Measurements from ENCODE around the gene SCUBE1. TPM values are rescaled to one million over a fixed set of nuclear protein-coding genes. Genes with fewer than 3 reads are reported as not detected.
A peak's percentile ranks its signal among the peaks of the same experiment; 100 is the strongest.

Gene SCUBE1
- total and polyA plus RNA-seq, 2 of the 4 experiments (the other 2 are of a cell fraction): not detected

DNA sequence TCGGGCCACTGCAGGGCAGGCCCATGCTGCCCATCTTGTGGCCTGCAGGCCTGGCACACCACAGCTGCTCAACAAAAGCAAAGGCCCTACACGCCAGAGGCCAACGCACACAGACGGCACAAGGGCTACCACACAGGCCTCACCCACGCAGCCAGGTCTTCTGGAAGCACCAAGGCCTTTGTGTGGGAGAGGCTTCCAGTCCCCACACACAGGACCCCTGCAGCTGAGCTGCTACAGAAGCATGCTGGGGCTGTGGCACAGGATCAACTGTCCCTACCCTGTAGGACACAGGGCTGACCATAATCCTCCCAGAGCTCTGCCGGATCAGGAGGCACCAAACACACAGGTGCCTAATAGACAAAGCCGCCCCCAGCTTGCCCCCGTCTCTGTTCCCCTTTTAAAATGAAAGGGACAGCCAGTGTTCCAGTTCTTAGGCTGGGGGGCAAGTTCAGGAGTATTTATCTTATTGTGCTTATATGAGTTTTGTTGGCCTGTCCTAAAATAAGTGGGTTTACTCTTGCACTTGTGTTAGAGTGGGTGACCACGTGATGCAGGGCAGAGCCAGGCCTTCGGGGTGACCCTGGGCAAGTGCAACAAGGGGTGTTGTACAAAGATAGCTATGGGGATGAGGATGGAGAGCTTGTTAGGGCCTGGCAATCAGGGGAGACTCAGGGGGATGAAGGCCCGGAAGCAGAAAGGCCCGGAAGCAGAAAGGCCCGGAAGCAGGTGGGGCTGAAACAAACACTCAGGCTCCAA is 161.7 kb downstream of the SCUBE1 start:
- 85% methylated on average over 6 of the region's 13 CpGs; no CpG with 5 or more reads in 1 of the 2 experiments for WGBS, 2 experiments (ENCODE audit: extremely low coverage in 2 of 2, insufficient read length in 1 of 2)
- Histone ChIP-seq H2AFZ (replicated peaks; ENCODE audit: low read length, poor library complexity) (no peak overlapping the region), H4K20me1 (ENCODE audit: insufficient read depth, low read length) (peaks cover 17% of the 10 kb centered on the region), H3K14ac (replicated peaks; ENCODE audit: low read depth, low read length) (no peak overlapping the region), H3K9me3 (ENCODE audit: control insufficient read depth, insufficient read depth, low read length) (no peaks in the 10 kb centered on the region), H4K5ac (ENCODE audit: low read depth, low read length) (no peak overlapping the region), H3K27ac (ENCODE audit: insufficient read depth, low read length) (no peak overlapping the region), H2BK20ac (ENCODE audit: low read depth, low read length) (no peak overlapping the region), H3K4me3 (ENCODE audit: insufficient read depth, low read depth, low read length) (no peak overlapping the region), H2AK9ac (replicated peaks; ENCODE audit: low read depth, low read length, poor library complexity) (peak overlapping the region; percentile 55), H3K79me1 (ENCODE audit: low read depth in 1 of 2, low read length in 2 of 2) (peaks cover 3 to 48% of the 10 kb centered on the region in 2 experiments; a peak in 3 of 4 replicates), H3K4ac (ENCODE audit: low read depth, low read length) (no peak overlapping the region), H3K56ac (ENCODE audit: extremely low read depth, insufficient read depth, low read length) (no peak overlapping the region), H2BK15ac (ENCODE audit: low read depth, low read length) (no peak overlapping the region), H3K18ac (ENCODE audit: low read depth, low read length) (no peak overlapping the region), H2AK5ac (ENCODE audit: low read depth, low read length) (no peak overlapping the region), H3K36me3 (ENCODE audit: control insufficient read depth, insufficient read depth, low read length) (peaks cover 19% of the 10 kb centered on the region; the same call in 1 of the 2 replicates), H3K9ac (ENCODE audit: low read depth, low read length) (no peak overlapping the region), H4K91ac (ENCODE audit: insufficient read depth, low read depth, low read length) (no peak overlapping the region), H3K23ac (ENCODE audit: low read depth, low read length) (no peak overlapping the region), H3K9me1 (ENCODE audit: insufficient read depth, low read length) (peaks cover 18% of the 10 kb centered on the region), H3K27me3 (ENCODE audit: control insufficient read depth, insufficient read depth, low read length) (no peaks in the 10 kb centered on the region), H3K4me2 (ENCODE audit: low read depth, low read length) (no peak overlapping the region), H3K4me1 (ENCODE audit: control insufficient read depth, insufficient read depth, low read length) (peaks cover 5% of the 10 kb centered on the region), H2BK5ac (ENCODE audit: low read depth, low read length, poor library complexity, severe bottlenecking) (no peak overlapping the region), H2BK120ac (ENCODE audit: low read depth, low read length) (no peak overlapping the region), H4K8ac (ENCODE audit: low read depth in 2 of 2, low read length in 2 of 2) (no peak overlapping the region)
- DNase-seq (no peak), ATAC-seq (ENCODE audit: low read depth) (no peak)
- POLR2A ChIA-PET (ENCODE audit: unreplicated experiment): no interaction called here
- dilution Hi-C loops (cut with HindIII; ENCODE audit: low sequenced_read_pairs, unreplicated experiment) (no loop called here), intact Hi-C loops (cut with micrococcal nuclease) (no loop called here), in situ Hi-C loops (cut with MboI; ENCODE audit: low sequenced_read_pairs) (no loop called here)
- BruUV-seq (replicated peaks): no TSS peak
- CTCF ChIA-PET: no interaction called here
- TF ChIP-seq, protein P1, sequence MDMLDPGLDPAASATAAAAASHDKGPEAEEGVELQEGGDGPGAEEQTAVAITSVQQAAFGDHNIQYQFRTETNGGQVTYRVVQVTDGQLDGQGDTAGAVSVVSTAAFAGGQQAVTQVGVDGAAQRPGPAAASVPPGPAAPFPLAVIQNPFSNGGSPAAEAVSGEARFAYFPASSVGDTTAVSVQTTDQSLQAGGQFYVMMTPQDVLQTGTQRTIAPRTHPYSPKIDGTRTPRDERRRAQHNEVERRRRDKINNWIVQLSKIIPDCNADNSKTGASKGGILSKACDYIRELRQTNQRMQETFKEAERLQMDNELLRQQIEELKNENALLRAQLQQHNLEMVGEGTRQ (IDR thresholded peaks at IDR 0.05; ENCODE audit: low read depth, low read length): no peak
- TF ChIP-seq, protein P2, sequence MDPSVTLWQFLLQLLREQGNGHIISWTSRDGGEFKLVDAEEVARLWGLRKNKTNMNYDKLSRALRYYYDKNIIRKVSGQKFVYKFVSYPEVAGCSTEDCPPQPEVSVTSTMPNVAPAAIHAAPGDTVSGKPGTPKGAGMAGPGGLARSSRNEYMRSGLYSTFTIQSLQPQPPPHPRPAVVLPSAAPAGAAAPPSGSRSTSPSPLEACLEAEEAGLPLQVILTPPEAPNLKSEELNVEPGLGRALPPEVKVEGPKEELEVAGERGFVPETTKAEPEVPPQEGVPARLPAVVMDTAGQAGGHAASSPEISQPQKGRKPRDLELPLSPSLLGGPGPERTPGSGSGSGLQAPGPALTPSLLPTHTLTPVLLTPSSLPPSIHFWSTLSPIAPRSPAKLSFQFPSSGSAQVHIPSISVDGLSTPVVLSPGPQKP (IDR thresholded peaks at IDR 0.05; ENCODE audit: borderline replicate concordance, low read depth, low read length): no peak
- TF ChIP-seq MAFK (IDR thresholded peaks at IDR 0.05; ENCODE audit: low read depth, low read length) (no peak), CHD1 (IDR thresholded peaks at IDR 0.05; ENCODE audit: low read depth, low read length) (no peak), RFX5 (IDR thresholded peaks at IDR 0.05; ENCODE audit: low read depth, low read length) (no peak), NFE2L2 (IDR thresholded peaks at IDR 0.05; ENCODE audit: low read depth, low read length) (no peak), POLR2A (IDR thresholded peaks at IDR 0.05; ENCODE audit: low read depth, low read length) (no peak), RCOR1 (IDR thresholded peaks at IDR 0.05; ENCODE audit: insufficient replicate concordance, low read length) (no peak), BHLHE40 (IDR thresholded peaks at IDR 0.05; ENCODE audit: low read depth, low read length) (no peak)
- TF ChIP-seq, protein P3, sequence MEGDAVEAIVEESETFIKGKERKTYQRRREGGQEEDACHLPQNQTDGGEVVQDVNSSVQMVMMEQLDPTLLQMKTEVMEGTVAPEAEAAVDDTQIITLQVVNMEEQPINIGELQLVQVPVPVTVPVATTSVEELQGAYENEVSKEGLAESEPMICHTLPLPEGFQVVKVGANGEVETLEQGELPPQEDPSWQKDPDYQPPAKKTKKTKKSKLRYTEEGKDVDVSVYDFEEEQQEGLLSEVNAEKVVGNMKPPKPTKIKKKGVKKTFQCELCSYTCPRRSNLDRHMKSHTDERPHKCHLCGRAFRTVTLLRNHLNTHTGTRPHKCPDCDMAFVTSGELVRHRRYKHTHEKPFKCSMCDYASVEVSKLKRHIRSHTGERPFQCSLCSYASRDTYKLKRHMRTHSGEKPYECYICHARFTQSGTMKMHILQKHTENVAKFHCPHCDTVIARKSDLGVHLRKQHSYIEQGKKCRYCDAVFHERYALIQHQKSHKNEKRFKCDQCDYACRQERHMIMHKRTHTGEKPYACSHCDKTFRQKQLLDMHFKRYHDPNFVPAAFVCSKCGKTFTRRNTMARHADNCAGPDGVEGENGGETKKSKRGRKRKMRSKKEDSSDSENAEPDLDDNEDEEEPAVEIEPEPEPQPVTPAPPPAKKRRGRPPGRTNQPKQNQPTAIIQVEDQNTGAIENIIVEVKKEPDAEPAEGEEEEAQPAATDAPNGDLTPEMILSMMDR (conservative IDR thresholded peaks at IDR 0.05; ENCODE audit: low read depth, low read length): no peak

Data from IMR-90 (cell line).